ENCODE results near the gene TRMT2A.

DNA sequence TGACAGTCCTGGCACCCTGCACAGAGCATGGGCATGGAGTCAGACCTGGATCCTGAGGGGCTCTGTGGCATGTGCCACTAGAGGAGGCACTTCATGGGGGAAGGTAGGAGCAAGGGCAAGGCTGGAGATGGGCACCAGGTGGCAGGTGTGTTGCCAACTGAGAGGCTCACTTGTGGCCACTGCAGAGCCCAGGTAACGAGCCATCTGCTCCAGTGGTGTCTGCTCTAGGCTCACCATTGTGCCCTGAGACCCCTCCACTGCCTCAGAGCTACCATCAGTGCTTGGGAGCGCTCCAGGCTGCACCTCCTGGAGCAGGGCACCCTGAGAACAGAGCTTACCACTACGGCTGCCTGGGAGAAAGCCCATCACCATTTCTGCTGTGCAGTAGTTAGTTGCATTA, 13.3 kb upstream of the TRMT2A start:
- TF ChIP-seq, protein P1, sequence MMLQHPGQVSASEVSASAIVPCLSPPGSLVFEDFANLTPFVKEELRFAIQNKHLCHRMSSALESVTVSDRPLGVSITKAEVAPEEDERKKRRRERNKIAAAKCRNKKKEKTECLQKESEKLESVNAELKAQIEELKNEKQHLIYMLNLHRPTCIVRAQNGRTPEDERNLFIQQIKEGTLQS (IDR thresholded peaks at IDR 0.05; ENCODE audit: borderline replicate concordance, extremely low read depth, low read depth, low read length): no peak
- TF ChIP-seq, protein P2, sequence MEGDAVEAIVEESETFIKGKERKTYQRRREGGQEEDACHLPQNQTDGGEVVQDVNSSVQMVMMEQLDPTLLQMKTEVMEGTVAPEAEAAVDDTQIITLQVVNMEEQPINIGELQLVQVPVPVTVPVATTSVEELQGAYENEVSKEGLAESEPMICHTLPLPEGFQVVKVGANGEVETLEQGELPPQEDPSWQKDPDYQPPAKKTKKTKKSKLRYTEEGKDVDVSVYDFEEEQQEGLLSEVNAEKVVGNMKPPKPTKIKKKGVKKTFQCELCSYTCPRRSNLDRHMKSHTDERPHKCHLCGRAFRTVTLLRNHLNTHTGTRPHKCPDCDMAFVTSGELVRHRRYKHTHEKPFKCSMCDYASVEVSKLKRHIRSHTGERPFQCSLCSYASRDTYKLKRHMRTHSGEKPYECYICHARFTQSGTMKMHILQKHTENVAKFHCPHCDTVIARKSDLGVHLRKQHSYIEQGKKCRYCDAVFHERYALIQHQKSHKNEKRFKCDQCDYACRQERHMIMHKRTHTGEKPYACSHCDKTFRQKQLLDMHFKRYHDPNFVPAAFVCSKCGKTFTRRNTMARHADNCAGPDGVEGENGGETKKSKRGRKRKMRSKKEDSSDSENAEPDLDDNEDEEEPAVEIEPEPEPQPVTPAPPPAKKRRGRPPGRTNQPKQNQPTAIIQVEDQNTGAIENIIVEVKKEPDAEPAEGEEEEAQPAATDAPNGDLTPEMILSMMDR (IDR thresholded peaks at IDR 0.05 in 2 of 3, conservative IDR thresholded peaks at IDR 0.05 in 1 of 3; ENCODE audit: control insufficient read depth in 2 of 3, extremely low read depth in 1 of 3, insufficient read depth in 1 of 3, low read depth in 3 of 3, low read length in 3 of 3): no peak; a peak in 1 of 6 replicates
- no peak for TF ChIP-seq NBN (IDR thresholded peaks at IDR 0.05)
- TF ChIP-seq GABPA (IDR thresholded peaks at IDR 0.05; ENCODE audit: low read depth): no peak
- TF ChIP-seq POLR2A (IDR thresholded peaks at IDR 0.05; ENCODE audit: low read depth, low read length): no peak
- no peak for TF ChIP-seq EZH2 (IDR thresholded peaks at IDR 0.05; ENCODE audit: borderline replicate concordance, control insufficient read depth, low read depth, low read length)
- no peak for TF ChIP-seq EP300 (IDR thresholded peaks at IDR 0.05; ENCODE audit: borderline replicate concordance in 1 of 2, control insufficient read depth in 1 of 2, low read depth in 2 of 2, low read length in 2 of 2)
- no peak for TF ChIP-seq TCF7 (IDR thresholded peaks at IDR 0.05; ENCODE audit: borderline replicate concordance)
- TF ChIP-seq RCOR1 (conservative IDR thresholded peaks at IDR 0.05; ENCODE audit: low read depth, low read length): no peak
- no peak for TF ChIP-seq RAD21 (IDR thresholded peaks at IDR 0.05; ENCODE audit: insufficient read depth, low read depth, low read length)
- no peak for TF ChIP-seq CREB1 (IDR thresholded peaks at IDR 0.05; ENCODE audit: low read depth)
- no peak for TF ChIP-seq HDAC2 (IDR thresholded peaks at IDR 0.05)

Measured in GM12878 (cell line).